IMR-90 (cell line): ENCODE measurements around the gene NEUROD2. TPM values are rescaled to one million over a fixed set of nuclear protein-coding genes. Genes with fewer than 3 reads are reported as not detected.

Source experiments
- ATAC-seq: fragments of 200-7000 bp; cut with Tn5 transposase; 2 replicates; pipeline ENCODE4 v1.9.1; 2020; ENCODE audit warnings: low read depth, mild to moderate bottlenecking, moderate library complexity
- BruUV-seq: library from RNA; stranded (reverse); fragments of 400-500 nt; replicated peaks from 2 replicates; lab custom pipeline; 2021; lab: Mats Ljungman, UMichigan
- CTCF ChIA-PET: fragments of 300-600 bp; formaldehyde crosslinking; extraction: SDS; loops from one replicate; lab custom pipeline; 2021; ENCODE audit warnings: antibody characterized with exemption; lab: Yijun Ruan, JAX
- POLR2A ChIA-PET: fragments of 300-600 bp; sonication (Branson Sonifier 250); formaldehyde crosslinking; loops from one replicate; lab custom pipeline; 2022; ENCODE audit warnings: antibody characterized with exemption; ENCODE audit not compliant: unreplicated experiment; lab: Charles Lee
- DNase-seq: peaks from one replicate; pipeline ENCODE4 v3.0.0; 2013
- H2AFZ ChIP-seq: replicated peaks from 2 replicates; pipeline ENCODE3; 2013; ENCODE audit warnings: low read length, mild to moderate bottlenecking; ENCODE audit not compliant: poor library complexity
- H2AK5ac ChIP-seq: 2 replicates; pipeline ENCODE4 v1.6.1; 2013; ENCODE audit warnings: low read depth, low read length, inconsistent platforms
- H2AK9ac ChIP-seq: replicated peaks from 2 replicates; pipeline ENCODE3; 2013; ENCODE audit warnings: mild to moderate bottlenecking, low read depth, low read length, moderate library complexity; ENCODE audit not compliant: poor library complexity
- H2BK120ac ChIP-seq: 2 replicates; pipeline ENCODE4 v1.6.1; 2013; ENCODE audit warnings: low read depth, low read length, inconsistent platforms
- H2BK15ac ChIP-seq: 3 replicates; pipeline ENCODE4 v1.6.1; 2013; ENCODE audit warnings: low read depth, low read length, inconsistent platforms
- H2BK20ac ChIP-seq: 2 replicates; pipeline ENCODE4 v1.6.1; 2013; ENCODE audit warnings: low read depth, mild to moderate bottlenecking, inconsistent platforms, low read length, moderate library complexity
- H2BK5ac ChIP-seq: 2 replicates; pipeline ENCODE4 v1.6.1; 2013; ENCODE audit warnings: mild to moderate bottlenecking, low read depth, low read length, inconsistent platforms; ENCODE audit not compliant: poor library complexity, severe bottlenecking
- H3K14ac ChIP-seq: replicated peaks from 2 replicates; pipeline ENCODE4 v1.6.1; 2013; ENCODE audit warnings: low read depth, low read length, inconsistent platforms
- H3K18ac ChIP-seq: 2 replicates; pipeline ENCODE4 v1.6.1; 2013; ENCODE audit warnings: low read depth, low read length, control low read depth
- H3K23ac ChIP-seq: 2 replicates; pipeline ENCODE4 v1.6.1; 2013; ENCODE audit warnings: low read depth, low read length, inconsistent platforms
- H3K27ac ChIP-seq: 2 replicates; pipeline ENCODE4 v1.5.1; 2013; ENCODE audit warnings: mild to moderate bottlenecking, control low read depth, low read length; ENCODE audit not compliant: insufficient read depth
- H3K27me3 ChIP-seq: 2 replicates; pipeline ENCODE4 v1.6.1; 2013; ENCODE audit warnings: low read length; ENCODE audit not compliant: control insufficient read depth, insufficient read depth
- H3K36me3 ChIP-seq: 2 replicates; pipeline ENCODE4 v1.6.1; 2013; ENCODE audit warnings: low read length, mixed read lengths; ENCODE audit not compliant: control insufficient read depth, insufficient read depth
- H3K4ac ChIP-seq: 2 replicates; pipeline ENCODE4 v1.6.1; 2013; ENCODE audit warnings: low read depth, low read length, inconsistent platforms
- H3K4me1 ChIP-seq: 2 replicates; pipeline ENCODE4 v1.6.1; 2013; ENCODE audit warnings: low read length, mixed read lengths; ENCODE audit not compliant: control insufficient read depth, insufficient read depth
- H3K4me2 ChIP-seq: 2 replicates; pipeline ENCODE4 v1.6.1; 2013; ENCODE audit warnings: low read depth, mild to moderate bottlenecking, control low read depth, low read length, moderate library complexity
- H3K4me3 ChIP-seq: 2 replicates; pipeline ENCODE4 v1.5.1; 2013; ENCODE audit warnings: low read depth, mild to moderate bottlenecking, control low read depth, low read length, moderate library complexity; ENCODE audit not compliant: insufficient read depth
- H3K56ac ChIP-seq: 2 replicates; pipeline ENCODE4 v1.6.1; 2013; ENCODE audit warnings: low read length, inconsistent platforms; ENCODE audit not compliant: insufficient read depth; ENCODE audit errors: extremely low read depth
- H3K79me1 ChIP-seq, 2 experiments: 2 replicates each; pipeline ENCODE4 v1.6.1; 2013; ENCODE audit warnings: low read length in 2 of 2, inconsistent platforms in 1 of 2, low read depth in 1 of 2
- H3K9ac ChIP-seq: 2 replicates; pipeline ENCODE4 v1.6.1; 2013; ENCODE audit warnings: low read depth, low read length, control low read depth
- H3K9me1 ChIP-seq: 2 replicates; pipeline ENCODE4 v1.6.1; 2013; ENCODE audit warnings: low read length, inconsistent platforms; ENCODE audit not compliant: insufficient read depth
- H3K9me3 ChIP-seq: 2 replicates; pipeline ENCODE4 v1.6.1; 2013; ENCODE audit warnings: low read length; ENCODE audit not compliant: control insufficient read depth, insufficient read depth
- H4K20me1 ChIP-seq: 2 replicates; pipeline ENCODE4 v1.6.1; 2013; ENCODE audit warnings: low read length, inconsistent platforms; ENCODE audit not compliant: insufficient read depth
- H4K5ac ChIP-seq: 2 replicates; pipeline ENCODE4 v1.6.1; 2013; ENCODE audit warnings: mild to moderate bottlenecking, low read depth, low read length, control low read depth
- H4K8ac ChIP-seq, 2 experiments: 2 replicates each; pipeline ENCODE4 v1.6.1; 2013; ENCODE audit warnings: low read depth in 2 of 2, low read length in 2 of 2, control low read depth in 1 of 2, inconsistent platforms in 1 of 2
- H4K91ac ChIP-seq: 2 replicates; pipeline ENCODE4 v1.6.1; 2013; ENCODE audit warnings: low read depth, low read length, inconsistent platforms; ENCODE audit not compliant: insufficient read depth
- BHLHE40 ChIP-seq: fragments of 150-350 bp; IDR thresholded peaks from 2 replicates; pipeline ENCODE4 v1.6.1; 2016; ENCODE audit warnings: mild to moderate bottlenecking, low read depth, low read length
- CEBPB ChIP-seq: IDR thresholded peaks from 2 replicates; pipeline ENCODE4 v1.6.1; 2012; ENCODE audit warnings: low read depth, low read length, improper control_type of control experiment
- CHD1 ChIP-seq: IDR thresholded peaks from 2 replicates; pipeline ENCODE4 v1.6.1; 2012; ENCODE audit warnings: low read depth, low read length, improper control_type of control experiment
- ELK1 ChIP-seq: fragments of 150-350 bp; IDR thresholded peaks from 2 replicates; pipeline ENCODE4 v1.6.1; 2016; ENCODE audit warnings: low read depth, mild to moderate bottlenecking, low read length, moderate library complexity, borderline replicate concordance
- FOS ChIP-seq: fragments of 150-350 bp; IDR thresholded peaks from 2 replicates; pipeline ENCODE4 v1.6.1; 2016; ENCODE audit warnings: low read depth, low read length
- MAFK ChIP-seq: IDR thresholded peaks from 2 replicates; pipeline ENCODE4 v1.6.1; 2012; ENCODE audit warnings: low read depth, low read length, improper control_type of control experiment
- MAZ ChIP-seq: IDR thresholded peaks from 2 replicates; pipeline ENCODE4 v1.6.1; 2012; ENCODE audit warnings: low read depth, mild to moderate bottlenecking, low read length, improper control_type of control experiment, moderate library complexity, borderline replicate concordance
- NFE2L2 ChIP-seq: fragments of 150-350 bp; IDR thresholded peaks from 2 replicates; pipeline ENCODE4 v1.6.1; 2016; ENCODE audit warnings: low read depth, mild to moderate bottlenecking, low read length
- RAD21 ChIP-seq: IDR thresholded peaks from 2 replicates; pipeline ENCODE4 v1.6.1; 2012; ENCODE audit warnings: low read length, improper control_type of control experiment
- RCOR1 ChIP-seq: IDR thresholded peaks from 2 replicates; pipeline ENCODE4 v1.6.1; 2012; ENCODE audit warnings: mild to moderate bottlenecking, low read length, improper control_type of control experiment; ENCODE audit not compliant: insufficient replicate concordance
- RFX5 ChIP-seq: IDR thresholded peaks from 2 replicates; pipeline ENCODE4 v1.8.0; 2012; ENCODE audit warnings: low read depth, mild to moderate bottlenecking, low read length, moderate library complexity
- SMC3 ChIP-seq: fragments of 150-350 bp; IDR thresholded peaks from 2 replicates; pipeline ENCODE4 v1.6.1; 2016; ENCODE audit warnings: low read depth, mild to moderate bottlenecking, antibody characterized with exemption, low read length, moderate library complexity
- USF2 ChIP-seq: fragments of 150-350 bp; IDR thresholded peaks from 2 replicates; pipeline ENCODE4 v1.6.1; 2017; ENCODE audit warnings: mild to moderate bottlenecking, antibody characterized with exemption, low read length, low read depth
- WGBS, 2 experiments: methylation state at CpG; one replicate each; pipeline versions ENCODE4 v1.1.5 to v1.1.7; 2013; ENCODE audit warnings: missing lambda C conversion rate in 2 of 2; ENCODE audit not compliant: insufficient read length in 1 of 2; ENCODE audit errors: extremely low coverage in 2 of 2; 5-methylcytosine and 5-hydroxymethylcytosine counted together
- dilution Hi-C: fragments of 300-500 bp; cut with HindIII; formaldehyde crosslinking; loops from one replicate; pipeline ENCODE4 v1.14.3; 2018; ENCODE audit warnings: low sequenced_read_pairs; ENCODE audit not compliant: unreplicated experiment
- in situ Hi-C: fragments of 300-500 bp; cut with MboI; formaldehyde crosslinking; loops from 3 replicates; pipeline ENCODE4 v1.14.3; 2019; ENCODE audit warnings: low sequenced_read_pairs, inconsistent platforms, mixed read lengths
- intact Hi-C: fragments of 100-400 bp; cut with micrococcal nuclease; formaldehyde crosslinking; loops from 2 replicates; pipeline ENCODE4 v1.10.0; 2022
- polyA plus RNA-seq, 3 experiments: library from polyadenylated mRNA; depleted of rRNA; stranded (reverse); fragments of >200 nt; gene quantifications; 2 replicates each; pipeline ENCODE4 v1.2.3, GENCODE V29; 2012; ENCODE audit warnings: low replicate concordance in 1 of 3
- total RNA-seq: library from RNA; depleted of rRNA; stranded (reverse); fragments of >200 nt; gene quantifications from 2 replicates; pipeline ENCODE4 v1.2.3, GENCODE V29; 2012

The NEUROD2 gene
- total and polyA plus RNA-seq, 2 of the 4 experiments (the other 2 are of a cell fraction), result not detected

GRCh38 chr17:39611401-39612112 lies 3.8 kb upstream of the NEUROD2 start:
- in situ Hi-C loops (no loop called here), intact Hi-C loops (no loop called here), dilution Hi-C loops (no loop called here)
- peaks cover 5% of the 10 kb centered on the region; the same call in 1 of the 2 replicates for H4K20me1 ChIP-seq
- no peak overlapping the region for H2BK15ac ChIP-seq
- CTCF ChIA-PET, result interaction anchor here (1.3 kb wide), 1 partner anchor 10 kb away, joined by 3 read pairs; no protein-coding TSS in a partner anchor
- no peak overlapping the region for H3K14ac ChIP-seq
- no peak overlapping the region for H3K56ac ChIP-seq
- peaks cover 73% of the 10 kb centered on the region for H3K27me3 ChIP-seq
- no peak overlapping the region for H2AK5ac ChIP-seq
- no peak for ATAC-seq
- no peak overlapping the region for H3K4me2 ChIP-seq
- H3K36me3 ChIP-seq, result no peaks in the 10 kb centered on the region
- no peak overlapping the region for H3K27ac ChIP-seq
- H3K79me1 ChIP-seq, result no peaks in the 10 kb centered on the region
- H3K4me3 ChIP-seq, result no peak overlapping the region
- no TSS peak for BruUV-seq
- H3K23ac ChIP-seq, result no peak overlapping the region
- H3K4me1 ChIP-seq, result no peaks in the 10 kb centered on the region
- no peak overlapping the region for H2AFZ ChIP-seq
- H2BK20ac ChIP-seq, result no peak overlapping the region
- H3K4ac ChIP-seq, result no peak overlapping the region
- H3K9ac ChIP-seq, result no peak overlapping the region
- no peak overlapping the region for H4K91ac ChIP-seq
- no peak for DNase-seq
- H3K9me3 ChIP-seq, result no peaks in the 10 kb centered on the region
- TF ChIP-seq CHD1, result no peak
- no peak for TF ChIP-seq MAZ
- TF ChIP-seq RFX5, result no peak
- no peak for TF ChIP-seq RAD21
- no peak for TF ChIP-seq ELK1
- TF ChIP-seq USF2, result no peak
- TF ChIP-seq BHLHE40, result no peak
- no peak for TF ChIP-seq SMC3
- no peak for TF ChIP-seq RCOR1
- TF ChIP-seq CEBPB, result no peak
- TF ChIP-seq NFE2L2, result no peak
- TF ChIP-seq MAFK, result no peak
- TF ChIP-seq FOS, result no peak
- no peak overlapping the region for H2BK120ac ChIP-seq
- H2AK9ac ChIP-seq, result no peak overlapping the region
- WGBS, 2 experiments, result 40% methylated on average over 1 of the region's 9 CpGs; no CpG with 5 or more reads in 1 of the 2 experiments
- no peak overlapping the region for H2BK5ac ChIP-seq
- H4K8ac ChIP-seq, result no peak overlapping the region
- no peak overlapping the region for H4K5ac ChIP-seq
- no peak overlapping the region for H3K18ac ChIP-seq
- no peaks in the 10 kb centered on the region for H3K9me1 ChIP-seq
- POLR2A ChIA-PET, result no interaction called here
